Measurements from ENCODE around the gene RETSAT. TPM values are rescaled to one million over a fixed set of nuclear protein-coding genes. Genes with fewer than 3 reads are reported as not detected.
"Not testable (repeated sequence)": the region's sequence is repeated elsewhere in the genome, so short reads cannot be mapped to it uniquely, and the experiment has no call there.

RETSAT gene
- polyA plus RNA-seq, 4 donors = 18.2 to 26.8 (median 23.0) TPM

DNA sequence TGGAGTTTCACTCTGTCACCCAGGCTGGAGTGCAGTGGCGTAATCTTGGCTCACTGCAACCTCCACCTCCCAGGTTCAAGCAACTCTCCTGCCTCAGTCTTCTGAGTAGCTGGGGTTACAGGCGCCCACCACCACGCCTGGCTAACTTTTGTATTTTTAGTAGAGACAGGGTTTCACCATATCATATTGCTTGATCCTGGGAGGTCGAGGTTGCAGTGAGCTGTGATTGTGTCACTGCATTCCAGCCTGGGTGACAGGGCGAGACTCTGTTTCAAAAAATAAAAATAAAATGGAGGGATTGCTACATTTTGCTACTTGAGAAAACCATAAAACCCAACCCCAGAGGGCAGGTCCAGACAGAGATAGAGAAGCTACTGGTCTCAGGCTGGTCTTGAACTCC is 28.8 kb upstream of the RETSAT start:
- DNase-seq (ENCODE audit: low read depth in 4 of 4, low spot score in 3 of 4) = not testable (repeated sequence)

DNA sequence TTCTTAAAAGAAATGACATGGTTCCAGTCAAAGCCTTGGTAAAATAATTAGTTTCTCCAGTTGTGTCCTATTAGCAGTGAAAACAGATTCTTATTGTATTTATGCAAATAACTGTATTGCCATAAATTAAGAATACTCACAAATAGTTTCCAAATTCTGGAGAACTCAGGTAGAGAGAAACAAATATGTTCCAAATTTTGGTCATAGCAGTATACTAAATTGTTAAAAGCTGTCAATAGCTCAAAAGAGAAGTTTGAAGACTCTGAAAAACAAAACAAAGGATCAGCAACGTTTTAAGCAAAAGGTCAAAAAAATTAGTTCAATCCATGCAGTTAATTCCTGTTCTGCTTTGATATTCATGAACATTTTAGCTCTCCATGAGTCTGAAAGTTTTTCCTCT is 25.7 kb upstream of the RETSAT start:
- DNase-seq (ENCODE audit: low read depth in 4 of 4, low spot score in 3 of 4) = no peak

DNA sequence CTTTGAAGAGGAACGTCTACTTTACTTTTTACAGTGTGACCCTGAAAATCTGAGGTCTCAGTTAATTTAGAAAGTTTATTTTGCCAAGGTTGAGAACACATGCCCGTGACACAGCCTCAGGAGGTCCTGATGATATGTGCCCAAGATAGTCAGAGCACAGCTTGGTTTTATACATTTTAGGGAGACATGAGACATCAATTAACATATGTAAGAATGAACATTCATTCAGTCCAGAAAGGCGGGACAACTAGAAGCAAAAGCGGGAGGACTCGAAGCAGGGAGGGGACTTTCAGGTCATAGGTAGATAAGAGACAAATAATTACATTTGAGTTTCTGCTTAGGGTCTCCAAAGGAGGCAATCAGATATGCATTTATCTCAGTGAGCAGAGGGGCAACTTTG is 23.9 kb upstream of the RETSAT start:
- DNase-seq (ENCODE audit: low read depth in 4 of 4, low spot score in 3 of 4) = no peak

DNA sequence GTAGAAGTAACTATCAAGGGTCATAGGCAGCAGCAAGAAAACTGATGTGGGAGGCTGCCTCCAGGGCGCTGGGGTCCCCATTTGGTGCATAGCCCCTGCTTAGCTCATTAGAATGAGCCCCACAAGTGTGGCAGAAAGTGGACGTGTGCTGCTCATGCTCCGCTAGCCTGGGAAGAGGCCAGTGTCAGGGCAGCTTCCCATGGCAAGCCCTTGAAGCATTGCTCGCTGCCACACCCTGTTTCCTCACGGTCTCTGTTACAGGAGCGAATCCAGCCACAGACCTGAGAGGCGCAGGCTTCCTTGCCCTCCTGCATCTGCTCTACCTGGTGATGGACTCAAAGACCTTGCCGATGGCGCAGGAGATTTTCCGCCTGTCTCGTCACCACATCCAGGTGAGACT is 22.8 kb upstream of the RETSAT start:
- DNase-seq (ENCODE audit: low read depth in 4 of 4, low spot score in 3 of 4) = no peak

DNA sequence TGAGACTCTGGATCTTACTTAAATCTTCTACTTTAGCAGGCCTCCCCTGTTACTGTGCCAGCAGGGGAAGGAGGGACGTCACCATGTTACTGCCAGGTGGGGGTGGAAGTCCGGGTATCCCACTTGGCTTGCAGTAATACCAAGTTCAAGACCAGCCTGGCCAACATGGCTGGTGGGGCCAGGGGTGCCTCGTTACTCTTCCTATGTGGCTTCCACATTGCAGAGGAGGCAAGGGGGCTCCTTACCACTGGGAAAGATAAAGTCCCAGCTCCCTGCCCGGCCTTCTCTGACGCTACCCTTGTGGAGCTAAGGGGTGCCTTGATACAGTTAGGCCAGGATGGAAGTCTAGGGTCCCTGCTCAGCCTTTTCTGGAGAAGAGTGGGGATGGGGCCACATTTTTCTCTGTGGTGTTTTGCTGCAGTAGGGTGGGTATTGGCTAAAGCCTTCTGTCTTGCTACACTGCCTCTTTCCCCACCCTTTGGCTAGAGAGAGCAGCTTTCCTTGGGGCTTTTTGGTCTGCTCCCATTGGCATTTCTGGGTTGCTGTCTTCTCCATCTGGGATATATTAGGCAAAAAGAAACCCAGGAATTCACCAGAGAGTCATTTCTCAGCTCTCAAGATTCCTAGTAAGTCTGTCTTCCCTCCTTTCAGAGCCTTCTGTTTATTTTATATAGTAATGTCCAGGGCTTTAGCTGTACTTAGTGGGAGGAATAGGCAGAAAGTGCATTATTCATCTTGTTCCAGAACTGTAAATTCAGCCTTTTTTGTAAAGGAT is 22.1 kb upstream of the RETSAT start:
- DNase-seq (ENCODE audit: low read depth in 4 of 4, low spot score in 3 of 4) = no peak

DNA sequence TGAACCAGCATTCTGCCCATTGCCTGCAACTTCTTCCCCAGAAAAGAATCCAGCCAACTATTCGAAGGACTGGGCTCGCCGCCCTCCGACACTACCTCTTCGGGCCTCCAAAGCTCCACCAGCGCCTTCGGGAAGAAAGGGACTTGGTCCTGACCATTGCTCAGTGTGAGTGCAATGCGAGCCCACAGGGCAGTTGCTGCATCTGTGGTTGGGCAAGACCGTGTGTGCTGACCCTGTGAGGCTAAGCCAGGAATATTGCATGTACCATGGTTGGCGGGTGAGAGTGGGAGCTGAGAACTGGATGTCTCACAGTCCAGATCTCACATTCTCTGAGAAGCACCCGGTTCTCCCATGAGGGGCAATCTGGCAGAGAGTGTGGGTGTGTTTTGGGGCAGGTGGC is 16.7 kb upstream of the RETSAT start:
- DNase-seq (ENCODE audit: low read depth in 4 of 4, low spot score in 3 of 4) = no peak

DNA sequence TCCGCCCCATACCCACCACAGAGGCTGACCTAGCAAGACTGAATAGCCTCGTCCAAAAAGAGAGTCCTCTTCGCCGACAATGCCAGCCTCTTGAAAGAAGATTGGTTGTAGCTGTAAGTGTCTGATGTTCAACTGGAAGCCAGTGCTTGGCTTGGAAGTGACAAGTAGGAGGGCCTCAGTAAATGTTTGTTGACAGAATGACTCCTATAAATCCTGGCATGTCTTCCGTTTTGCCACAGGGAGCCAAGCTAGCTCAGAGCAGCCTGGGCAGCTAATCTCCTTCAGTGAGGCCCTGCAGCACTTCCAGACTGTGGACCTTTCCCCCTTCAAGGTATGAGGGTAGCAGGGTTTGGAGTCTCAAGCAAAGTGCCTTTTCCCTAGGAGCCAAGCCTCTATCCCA is 15.2 kb upstream of the RETSAT start:
- no peak for DNase-seq (ENCODE audit: low read depth in 4 of 4, low spot score in 3 of 4)

DNA sequence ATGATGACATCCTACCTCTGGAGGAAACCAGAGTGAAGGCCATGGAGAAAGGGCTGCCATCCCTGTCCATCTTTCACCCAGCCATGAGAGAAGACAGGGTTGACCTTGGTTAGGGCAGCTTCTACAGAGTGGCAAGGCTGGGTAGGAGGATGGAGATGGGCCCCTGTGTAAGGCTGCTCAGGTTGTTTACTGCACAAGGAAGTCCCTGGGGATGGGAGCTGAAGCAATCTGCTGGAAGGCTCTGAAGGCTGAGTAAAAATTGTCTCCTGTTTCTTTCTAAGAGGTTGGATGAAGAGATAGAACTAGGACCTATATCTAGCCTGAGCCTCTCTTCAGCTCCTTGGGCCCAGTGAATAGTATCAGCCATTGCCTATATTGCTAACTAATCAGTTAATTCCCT is 14.6 kb upstream of the RETSAT start:
- no peak for DNase-seq (ENCODE audit: low read depth in 4 of 4, low spot score in 3 of 4)

DNA sequence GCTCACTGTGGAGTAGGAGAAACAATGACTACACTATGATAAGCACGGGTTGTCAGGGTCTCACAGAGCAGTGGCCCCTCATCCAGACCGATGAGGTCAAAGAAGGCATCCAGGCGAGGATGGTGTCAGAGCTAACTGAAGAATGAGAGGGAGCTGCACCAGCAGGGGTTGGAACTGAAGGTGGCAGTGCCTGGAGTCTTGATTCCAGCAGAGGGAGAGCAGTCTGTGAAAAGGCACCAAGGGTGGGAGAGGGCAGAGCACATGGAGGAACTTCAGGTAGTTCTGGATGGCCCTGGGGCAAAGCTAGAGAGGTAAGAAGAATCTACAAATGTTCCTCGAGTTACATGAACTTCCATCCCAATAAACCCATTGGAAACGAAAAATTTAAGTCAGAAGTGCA is 12.9 kb upstream of the RETSAT start:
- DNase-seq (ENCODE audit: low read depth in 4 of 4, low spot score in 3 of 4) = no peak

DNA sequence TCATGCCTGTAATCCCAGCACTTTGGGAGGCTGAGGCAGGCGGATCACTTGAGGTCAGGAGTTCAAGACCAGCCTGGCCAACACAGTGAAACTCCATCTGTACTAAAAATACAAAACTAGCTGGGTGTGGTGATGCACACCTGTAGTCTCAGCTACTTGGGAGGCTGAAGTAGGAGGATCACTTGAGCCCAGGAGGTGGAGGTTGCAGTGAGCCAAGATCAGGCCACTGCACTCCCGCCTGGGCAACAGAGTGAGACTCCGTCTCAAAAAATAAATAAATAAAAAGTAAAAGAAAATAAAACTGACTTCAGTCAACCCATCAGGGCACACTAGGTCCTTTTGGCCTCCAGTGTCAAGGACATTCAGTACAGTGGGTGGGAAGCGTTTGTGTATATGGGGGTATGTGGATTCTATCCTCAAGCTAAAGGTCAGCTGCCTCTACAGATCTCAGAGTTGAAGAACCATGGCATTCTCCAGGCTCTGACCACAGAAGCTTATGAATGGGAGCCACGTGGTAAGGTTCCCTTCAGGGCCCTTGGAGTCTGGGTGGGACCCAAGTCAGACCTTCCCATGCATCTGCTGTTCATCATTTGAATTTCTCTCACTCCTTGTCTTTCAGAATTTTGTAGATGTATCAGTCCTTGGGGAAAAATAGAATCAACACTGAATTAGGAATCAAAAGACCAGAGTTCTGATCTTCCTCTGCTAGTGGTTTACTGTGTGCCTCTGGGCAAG is 8.5 kb upstream of the RETSAT start:
- not testable (repeated sequence) for DNase-seq (ENCODE audit: low read depth in 4 of 4, low spot score in 3 of 4)

DNA sequence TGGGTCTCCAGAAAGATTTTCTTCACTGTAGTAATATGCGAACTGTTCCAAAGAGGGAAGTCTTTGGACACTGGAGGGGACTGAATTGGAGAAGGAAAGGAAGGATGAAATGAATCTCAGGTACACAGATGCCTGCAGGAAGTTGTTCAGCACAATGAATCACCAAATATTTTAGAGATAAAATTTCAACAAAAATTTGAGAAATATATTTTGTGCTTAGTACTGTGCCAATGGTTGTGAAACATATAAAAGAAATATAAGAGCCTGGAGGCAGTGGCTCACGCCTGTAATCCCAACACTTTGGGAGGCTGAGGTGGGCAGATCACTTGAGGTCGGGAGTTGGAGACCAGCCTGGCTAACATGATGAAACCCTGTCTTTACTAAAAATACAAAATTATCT is 3.4 kb upstream of the RETSAT start:
- no peak for DNase-seq (ENCODE audit: low read depth in 4 of 4, low spot score in 3 of 4)

DNA sequence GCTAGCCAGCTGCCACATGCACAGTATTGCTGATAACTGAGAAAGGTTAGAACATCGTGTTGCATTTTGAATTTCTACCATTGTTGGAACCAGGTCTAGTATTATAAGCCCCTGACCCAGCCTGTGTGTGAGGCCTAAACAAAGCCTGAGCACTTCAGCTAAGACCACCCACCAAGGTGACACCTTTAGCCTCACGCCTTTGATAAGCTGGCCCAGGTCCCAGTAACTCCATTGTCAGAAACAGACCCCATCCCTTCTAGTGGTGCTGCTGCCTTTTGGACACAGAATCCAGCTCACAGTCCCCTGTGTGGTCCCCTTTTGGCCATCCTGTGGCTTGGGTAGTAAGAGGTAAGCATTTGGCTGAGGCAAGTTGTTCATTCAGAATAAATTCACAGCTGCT is 1.9 kb upstream of the RETSAT start:
- DNase-seq (ENCODE audit: low read depth in 4 of 4, low spot score in 3 of 4) = no peak

DNA sequence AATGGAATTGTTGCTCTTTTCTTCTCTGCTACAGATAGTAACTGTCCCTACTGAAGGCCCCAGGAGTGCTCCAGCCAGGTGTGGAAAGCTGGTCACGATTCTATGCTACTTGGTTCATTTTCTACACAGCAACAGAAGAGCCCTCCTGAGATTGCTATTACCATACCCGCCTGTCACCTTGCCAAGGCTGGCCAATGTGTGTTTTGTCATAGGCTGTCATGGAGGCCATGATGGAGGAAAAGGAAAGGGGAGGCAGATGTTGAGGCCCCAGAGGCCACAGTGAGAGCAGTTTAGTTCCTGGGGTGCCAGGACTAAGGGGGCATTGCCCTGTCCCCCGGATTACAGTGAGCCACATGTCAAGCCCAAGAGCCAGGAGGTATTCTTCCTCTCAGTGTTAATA is 1.2 kb upstream of the RETSAT start:
- DNase-seq (ENCODE audit: low read depth in 4 of 4, low spot score in 3 of 4) = no peak

DNA sequence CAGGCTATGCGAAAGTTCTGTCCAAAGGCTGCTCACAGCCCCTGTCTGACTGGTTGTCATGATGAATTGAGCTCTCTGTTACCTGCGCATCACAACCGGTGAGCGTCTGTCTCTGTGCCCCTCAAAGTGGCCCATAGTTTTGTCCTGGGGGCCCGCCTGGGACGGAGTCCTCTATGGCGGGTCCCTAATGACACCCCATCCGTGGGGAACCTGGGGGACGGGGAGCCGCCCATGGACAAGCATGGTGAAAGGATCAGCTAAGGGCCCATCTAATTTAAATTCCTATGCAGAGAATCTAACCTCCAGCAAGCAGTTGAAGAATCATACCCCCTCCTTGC is 714 bp upstream of the RETSAT start:
- no peak for DNase-seq (ENCODE audit: low read depth in 4 of 4, low spot score in 3 of 4)

DNA sequence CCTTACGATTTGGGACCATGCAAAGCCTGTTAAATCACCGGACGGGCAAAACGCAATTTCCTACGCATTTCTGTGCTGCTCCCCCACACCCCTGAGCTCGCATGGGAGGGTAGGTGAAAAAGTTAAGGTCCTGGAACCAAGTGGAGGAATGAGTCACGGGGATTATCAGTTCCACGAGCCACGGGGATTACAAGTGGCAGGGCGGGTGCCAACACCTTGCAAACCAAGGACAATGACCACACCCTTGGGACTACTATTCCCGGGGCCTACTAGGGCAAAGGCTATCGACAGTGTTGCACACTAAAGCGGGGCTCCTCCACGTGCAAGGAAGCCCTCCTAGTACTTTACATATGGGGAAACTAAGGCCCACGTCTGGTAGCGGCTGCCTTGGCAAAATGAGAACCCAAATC is 447 bp downstream of the RETSAT start:
- no peak for DNase-seq (ENCODE audit: low read depth in 4 of 4, low spot score in 3 of 4)

DNA sequence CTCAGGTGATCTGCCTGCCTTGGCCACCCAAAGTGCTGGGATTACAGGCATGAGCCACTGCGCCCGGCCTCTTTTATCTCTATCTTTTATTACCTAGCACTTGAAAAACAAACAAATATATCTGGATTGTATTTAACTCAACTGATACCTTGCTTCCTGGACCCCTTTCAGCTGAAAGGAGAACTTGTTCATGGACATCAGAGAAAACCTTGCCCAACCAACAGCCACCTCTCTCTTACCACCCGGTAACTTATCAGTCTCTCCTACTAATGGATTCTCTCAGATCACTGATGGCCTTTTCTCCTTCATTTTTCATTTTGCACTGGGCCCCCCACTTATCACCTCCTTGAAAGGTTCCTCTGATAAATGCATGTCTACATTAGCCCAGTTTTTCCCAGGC is 6.7 kb downstream of the RETSAT start:
- no peak for DNase-seq (ENCODE audit: low read depth in 4 of 4, low spot score in 3 of 4)

DNA sequence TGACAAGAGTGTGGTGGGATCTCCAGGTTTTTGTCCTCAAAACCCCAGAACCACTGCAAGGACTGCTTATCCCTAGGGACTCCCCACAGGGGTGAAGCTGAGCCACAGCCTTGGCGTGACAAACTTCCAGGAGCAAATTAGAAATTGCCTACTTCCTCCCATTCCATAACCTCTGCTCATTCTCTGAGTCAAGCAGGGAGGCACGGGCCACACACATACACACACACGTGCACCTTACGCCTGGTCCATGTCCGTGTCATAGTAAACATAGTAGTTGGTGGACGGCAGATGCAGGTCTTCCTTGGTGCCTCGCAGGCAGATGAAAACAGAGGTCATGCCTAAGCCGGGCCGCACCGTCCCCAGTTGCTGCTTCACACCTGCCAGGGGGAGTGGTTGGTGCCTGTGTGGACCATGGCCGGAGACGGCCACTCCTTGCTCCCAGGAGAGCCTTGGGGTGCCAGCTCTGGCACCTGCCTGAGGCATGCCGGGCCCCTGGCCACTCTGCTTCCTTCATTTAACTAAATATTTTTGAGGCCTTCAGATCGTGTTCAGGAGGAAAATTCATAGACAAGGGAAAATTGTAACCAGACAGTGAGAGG is 9.9 kb downstream of the RETSAT start:
- DNase-seq (ENCODE audit: low read depth in 4 of 4, low spot score in 3 of 4) = no peak

DNA sequence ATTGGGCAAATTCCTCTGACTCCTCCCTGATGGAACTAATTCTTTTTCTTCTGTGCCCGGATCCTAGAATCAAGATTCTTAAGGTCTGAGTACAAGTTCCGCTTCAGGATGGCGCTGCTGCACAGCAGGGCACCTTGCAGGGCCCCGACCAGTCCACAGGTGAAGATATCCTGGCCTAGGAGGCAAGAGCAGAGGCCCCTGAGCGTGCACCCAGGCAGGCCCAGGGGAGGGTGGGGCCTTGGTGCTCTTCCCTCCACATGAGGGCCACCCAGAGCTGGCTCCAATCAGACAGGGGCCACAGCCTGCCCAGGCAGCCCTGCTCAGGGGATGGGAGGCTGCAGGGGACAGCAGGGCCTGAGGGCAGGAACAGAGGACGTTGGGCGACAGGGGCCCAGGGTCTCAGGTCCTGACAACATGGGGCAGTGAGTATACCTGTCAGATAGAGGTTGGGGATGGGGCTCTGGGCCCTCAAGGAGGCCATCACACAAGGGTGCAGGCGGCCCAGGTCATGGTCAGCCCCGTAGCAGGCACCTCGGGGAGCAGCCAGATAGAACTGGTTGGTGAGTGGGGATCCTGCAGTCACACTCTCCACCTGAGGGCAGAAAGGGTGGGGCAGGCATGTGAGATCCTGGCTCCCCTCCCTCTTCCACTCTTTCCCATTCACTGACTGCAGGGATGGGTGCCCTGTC is 11.0 kb downstream of the RETSAT start:
- not testable (repeated sequence) for DNase-seq (ENCODE audit: low read depth in 4 of 4, low spot score in 3 of 4)

DNA sequence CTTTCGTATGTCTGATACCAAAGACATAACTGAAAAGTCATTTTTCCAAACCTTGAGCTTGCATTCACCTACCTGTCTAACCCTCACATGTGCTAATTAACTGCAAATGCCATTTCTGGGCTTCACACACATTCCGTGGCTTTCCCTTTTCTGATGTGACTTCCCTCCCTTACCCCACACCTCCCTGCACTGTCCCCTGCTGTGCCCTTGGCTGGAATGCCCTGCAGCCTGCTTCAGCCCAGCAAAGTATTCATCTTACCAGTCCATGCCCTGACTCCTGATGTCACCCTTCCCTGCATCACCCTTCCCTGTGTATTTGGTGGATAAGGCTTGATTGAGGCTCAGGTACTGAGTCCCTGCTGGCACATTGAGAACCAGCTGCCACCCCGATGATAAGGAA is 12.2 kb downstream of the RETSAT start:
- DNase-seq (ENCODE audit: low read depth in 4 of 4, low spot score in 3 of 4) = no peak

DNA sequence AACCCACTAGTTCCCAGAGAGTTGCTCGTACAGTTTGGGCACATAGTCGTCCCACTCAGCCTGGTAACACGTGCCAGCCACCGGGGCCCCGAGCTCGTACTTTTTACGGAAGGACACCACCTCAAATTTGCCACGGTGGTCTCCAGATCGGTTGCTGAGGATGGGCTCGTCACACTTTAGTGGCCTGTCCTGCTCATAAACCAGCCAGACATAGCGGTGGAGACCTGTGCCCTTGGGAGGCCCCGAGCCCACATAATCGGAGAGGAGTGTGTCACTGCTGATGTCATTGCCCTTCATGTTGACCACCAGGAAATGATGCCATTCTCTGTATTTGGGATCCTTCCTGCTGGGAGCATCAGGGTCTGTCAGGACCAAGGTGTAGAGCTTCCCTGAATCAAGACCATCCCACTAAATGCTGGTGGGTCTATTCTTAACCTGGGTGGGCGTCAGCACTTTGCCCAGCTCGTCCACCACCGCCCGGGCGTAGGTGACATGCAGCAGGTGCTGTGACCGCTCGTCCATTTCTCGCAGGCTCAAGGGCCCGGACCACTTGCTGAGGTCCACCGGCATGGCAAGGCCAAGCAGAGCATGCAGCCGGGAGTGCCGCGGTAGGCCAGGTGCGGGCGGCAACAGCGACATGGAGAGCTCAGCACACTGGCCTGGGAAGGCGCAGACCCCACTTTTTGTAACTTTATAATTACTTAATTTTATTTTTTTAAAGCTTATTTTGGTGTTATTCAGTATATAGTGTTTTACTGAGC is 12.9 kb downstream of the RETSAT start:
- DNase-seq (ENCODE audit: low read depth in 4 of 4, low spot score in 3 of 4) = no peak
